ENCODE results near the gene LGALS9B.
"Not testable (repeated sequence)": the region's sequence is repeated elsewhere in the genome, so short reads cannot be mapped to it uniquely, and the experiment has no call there.

DNA sequence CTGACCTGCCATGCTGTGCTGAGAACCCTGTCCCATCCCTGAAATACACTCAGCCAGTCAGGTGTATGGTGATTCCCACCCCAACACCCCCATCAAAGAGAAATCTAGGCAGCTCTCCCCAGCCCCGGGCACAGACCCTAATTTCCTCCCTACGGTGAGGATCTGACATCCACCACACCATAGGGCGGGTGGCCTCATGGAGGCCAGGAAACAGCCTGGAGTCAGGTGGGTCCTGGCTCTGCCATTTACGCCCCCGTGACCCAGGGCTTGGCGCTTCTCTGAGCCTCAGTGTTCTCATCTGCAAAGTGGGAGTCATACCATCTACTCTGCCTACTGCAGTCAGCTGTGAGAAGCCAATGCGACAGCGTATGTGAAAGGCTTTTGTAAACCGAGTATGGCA, 27.4 kb upstream of the LGALS9B start:
- TF ChIP-seq, protein P1, sequence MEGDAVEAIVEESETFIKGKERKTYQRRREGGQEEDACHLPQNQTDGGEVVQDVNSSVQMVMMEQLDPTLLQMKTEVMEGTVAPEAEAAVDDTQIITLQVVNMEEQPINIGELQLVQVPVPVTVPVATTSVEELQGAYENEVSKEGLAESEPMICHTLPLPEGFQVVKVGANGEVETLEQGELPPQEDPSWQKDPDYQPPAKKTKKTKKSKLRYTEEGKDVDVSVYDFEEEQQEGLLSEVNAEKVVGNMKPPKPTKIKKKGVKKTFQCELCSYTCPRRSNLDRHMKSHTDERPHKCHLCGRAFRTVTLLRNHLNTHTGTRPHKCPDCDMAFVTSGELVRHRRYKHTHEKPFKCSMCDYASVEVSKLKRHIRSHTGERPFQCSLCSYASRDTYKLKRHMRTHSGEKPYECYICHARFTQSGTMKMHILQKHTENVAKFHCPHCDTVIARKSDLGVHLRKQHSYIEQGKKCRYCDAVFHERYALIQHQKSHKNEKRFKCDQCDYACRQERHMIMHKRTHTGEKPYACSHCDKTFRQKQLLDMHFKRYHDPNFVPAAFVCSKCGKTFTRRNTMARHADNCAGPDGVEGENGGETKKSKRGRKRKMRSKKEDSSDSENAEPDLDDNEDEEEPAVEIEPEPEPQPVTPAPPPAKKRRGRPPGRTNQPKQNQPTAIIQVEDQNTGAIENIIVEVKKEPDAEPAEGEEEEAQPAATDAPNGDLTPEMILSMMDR (conservative IDR thresholded peaks at IDR 0.05 in 1 of 2, IDR thresholded peaks at IDR 0.05 in 1 of 2; ENCODE audit: extremely low read depth in 1 of 2, insufficient read depth in 1 of 2, low read depth in 1 of 2, low read length in 2 of 2) = not testable (repeated sequence)
- TF ChIP-seq EZH2 (IDR thresholded peaks at IDR 0.05; ENCODE audit: borderline replicate concordance, low read length) = not testable (repeated sequence)
